Measurements from ENCODE around the gene FIP1L1.
"Not testable (repeated sequence)": the region's sequence is repeated elsewhere in the genome, so short reads cannot be mapped to it uniquely, and the experiment has no call there.

Gene FIP1L1

GRCh38 chr4:53463340-53463739 is 85.9 kb downstream of the FIP1L1 start:
- H3K9me3 ChIP-seq (ENCODE audit: low read length) = peaks cover 2% of the 10 kb centered on the region

DNA sequence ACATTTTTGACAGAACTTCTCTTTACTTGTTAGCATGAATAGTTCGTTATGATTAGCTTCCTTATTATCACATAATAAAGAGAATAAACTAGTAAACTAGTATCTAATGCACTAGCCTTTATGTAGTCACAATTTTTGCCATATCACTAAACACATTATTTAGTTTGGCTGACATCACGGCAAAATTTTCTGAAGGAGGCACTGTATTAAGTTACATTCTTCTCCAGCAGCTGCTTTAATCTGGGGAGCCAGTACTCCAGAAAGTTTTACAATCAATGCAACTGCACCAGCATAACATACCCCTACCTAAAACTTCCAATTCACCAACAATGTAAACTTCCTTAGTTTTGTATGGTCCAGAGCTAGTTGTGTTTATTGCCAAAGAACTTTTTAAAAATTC is 87.8 kb downstream of the FIP1L1 start:
- H3K27me3 ChIP-seq (ENCODE audit: insufficient read depth, low read length) = no peaks in the 10 kb centered on the region
- peaks cover 2% of the 10 kb centered on the region for H3K9me3 ChIP-seq (ENCODE audit: low read length)
- H3K4me1 ChIP-seq (ENCODE audit: insufficient read depth, low read length) = no peaks in the 10 kb centered on the region
- H3K36me3 ChIP-seq (ENCODE audit: insufficient read depth, low read length) = peaks cover 23% of the 10 kb centered on the region
- no peak overlapping the region for H3K4me3 ChIP-seq (ENCODE audit: low read length)
- no peak overlapping the region for H2AFZ ChIP-seq (ENCODE audit: low read depth, low read length)

More at GRCh38 chr4:53463340-53463739, 85.9 kb downstream of the FIP1L1 start:
- Histone ChIP-seq H3K36me3 (ENCODE audit: insufficient read depth, low read length) (peaks cover 38% of the 10 kb centered on the region), H3K4me1 (ENCODE audit: insufficient read depth, low read length) (no peaks in the 10 kb centered on the region), H3K4me3 (ENCODE audit: low read length) (no peak overlapping the region), H2AFZ (ENCODE audit: low read depth, low read length) (no peak overlapping the region), H3K27me3 (ENCODE audit: insufficient read depth, low read length) (no peaks in the 10 kb centered on the region)

DNA sequence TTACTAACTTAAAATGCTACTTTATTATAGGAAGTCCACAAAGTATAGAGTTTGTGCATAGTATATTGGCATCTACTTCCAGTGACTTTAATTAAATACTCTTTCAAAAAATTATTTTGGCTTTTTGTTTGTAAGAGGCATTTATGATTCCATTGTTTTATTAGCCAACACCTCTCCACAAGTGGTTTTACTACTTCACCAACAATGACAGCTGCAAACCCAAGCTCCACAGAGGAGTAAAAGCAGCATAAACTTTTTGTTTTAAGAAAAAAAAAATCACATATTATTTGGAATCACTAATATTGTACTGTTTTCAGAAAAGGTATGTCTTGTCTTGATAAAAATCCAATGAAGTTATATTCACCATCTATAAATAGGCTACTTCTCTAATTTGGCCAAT is 88.5 kb downstream of the FIP1L1 start:
- no peak overlapping the region for H2AFZ ChIP-seq (ENCODE audit: low read depth, low read length)
- no peaks in the 10 kb centered on the region for H3K27me3 ChIP-seq (ENCODE audit: insufficient read depth, low read length)
- peaks cover 20% of the 10 kb centered on the region for H3K36me3 ChIP-seq (ENCODE audit: insufficient read depth, low read length)
- H3K9me3 ChIP-seq (ENCODE audit: low read length) = peaks cover 2% of the 10 kb centered on the region
- no peaks in the 10 kb centered on the region for H3K4me1 ChIP-seq (ENCODE audit: insufficient read depth, low read length)
- H3K4me3 ChIP-seq (ENCODE audit: low read length) = no peak overlapping the region

DNA sequence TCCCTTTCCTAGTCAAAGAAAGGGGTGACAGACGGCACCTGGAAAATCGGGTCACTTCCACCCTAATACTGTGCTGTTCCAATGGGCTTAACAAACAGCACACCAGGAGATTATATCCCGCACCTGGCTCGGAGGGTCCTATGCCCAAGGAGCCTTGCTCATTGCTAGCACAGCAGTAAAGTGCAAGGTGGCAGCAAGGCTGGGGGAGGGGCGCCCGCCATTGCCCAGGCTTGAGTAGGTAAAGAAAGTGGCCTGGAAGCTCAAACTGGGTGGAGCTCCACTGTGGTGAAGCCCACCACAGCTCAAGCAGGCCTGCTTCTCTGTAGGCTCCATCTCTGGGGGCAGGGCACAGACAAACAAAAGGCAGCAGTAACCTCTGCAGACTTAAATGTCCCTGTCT is 89.1 kb downstream of the FIP1L1 start:
- not testable (repeated sequence) for H3K4me1 ChIP-seq (ENCODE audit: insufficient read depth, low read length); H2AFZ ChIP-seq (ENCODE audit: low read depth, low read length); H3K4me3 ChIP-seq (ENCODE audit: low read length); H3K9me3 ChIP-seq (ENCODE audit: low read length); H3K27me3 ChIP-seq (ENCODE audit: insufficient read depth, low read length)
- H3K36me3 ChIP-seq (ENCODE audit: insufficient read depth, low read length) = peaks cover 14% of the 10 kb centered on the region

DNA sequence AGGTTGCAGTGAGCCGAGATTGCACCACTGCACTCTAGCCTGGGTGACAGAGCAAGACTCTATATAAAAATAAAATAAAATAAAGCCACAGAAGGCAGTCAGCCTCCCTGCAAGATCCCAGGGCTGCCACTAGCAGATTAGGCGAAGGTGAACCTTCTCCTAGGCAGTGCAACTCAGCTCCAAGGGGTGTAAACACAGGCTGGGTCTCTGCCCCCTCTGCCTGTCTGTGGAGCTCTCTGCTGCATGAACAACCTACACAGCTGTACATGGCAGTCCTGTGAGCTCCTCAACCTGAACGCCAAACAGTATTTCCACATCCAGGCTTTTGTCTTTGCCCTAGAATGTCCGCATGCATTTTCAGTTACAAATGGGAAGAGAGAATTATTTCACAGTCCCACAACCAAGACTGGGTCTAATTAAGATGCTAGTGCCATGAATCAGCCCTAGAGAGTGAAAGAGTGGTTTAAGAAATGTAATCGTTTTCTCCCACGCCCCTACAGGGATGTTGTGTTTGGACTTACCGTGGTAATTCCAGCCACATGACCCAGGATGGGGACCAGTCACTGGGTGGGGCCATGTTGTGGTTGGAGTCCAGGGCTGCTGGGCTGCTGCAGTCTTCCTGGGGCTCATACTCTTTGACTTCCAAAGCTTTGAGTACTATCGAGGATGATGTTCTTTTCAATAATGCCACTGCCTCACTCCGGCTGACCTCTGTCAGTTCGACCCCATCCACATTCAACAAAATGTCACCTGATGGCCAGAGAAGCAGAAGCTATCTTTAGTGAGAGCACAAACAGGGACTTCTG is 99.0 kb downstream of the FIP1L1 start:
- Histone ChIP-seq H3K9me3 (ENCODE audit: low read length) (no peaks in the 10 kb centered on the region), H3K4me1 (ENCODE audit: insufficient read depth, low read length) (no peaks in the 10 kb centered on the region), H3K27me3 (ENCODE audit: insufficient read depth, low read length) (no peaks in the 10 kb centered on the region), H2AFZ (ENCODE audit: low read depth, low read length) (no peak overlapping the region), H3K36me3 (ENCODE audit: insufficient read depth, low read length) (no peaks in the 10 kb centered on the region), H3K4me3 (ENCODE audit: low read length) (no peak overlapping the region)

DNA sequence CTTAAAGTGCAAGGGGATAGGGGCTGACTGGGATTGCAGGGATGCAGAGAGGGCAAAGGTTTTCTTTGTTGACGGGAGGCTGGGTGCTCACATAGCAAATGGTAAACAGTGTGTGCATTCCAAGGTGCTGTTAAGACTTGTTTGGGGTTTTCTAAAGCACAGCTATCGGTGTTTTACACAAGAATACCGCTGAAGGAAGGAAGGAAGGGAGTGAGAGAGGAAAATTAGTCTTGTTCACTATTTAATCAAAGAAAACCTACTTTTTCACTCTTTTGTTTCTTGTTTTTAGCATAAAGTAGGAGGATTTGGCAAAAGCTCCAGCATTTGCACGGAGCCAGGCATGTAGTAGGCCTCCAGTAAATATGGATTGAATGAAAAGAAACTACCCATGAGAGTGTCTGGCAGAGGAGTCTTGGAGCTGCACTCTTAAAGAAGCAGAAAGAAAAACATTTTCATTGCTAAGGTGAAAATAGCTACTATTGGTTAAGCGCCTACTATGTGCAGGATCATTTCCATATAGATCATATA is 99.7 kb downstream of the FIP1L1 start:
- Histone ChIP-seq H3K9me3 (ENCODE audit: low read length) (no peaks in the 10 kb centered on the region), H3K36me3 (ENCODE audit: insufficient read depth, low read length) (no peaks in the 10 kb centered on the region), H3K27me3 (ENCODE audit: insufficient read depth, low read length) (no peaks in the 10 kb centered on the region), H3K4me3 (ENCODE audit: low read length) (no peak overlapping the region), H3K4me1 (ENCODE audit: insufficient read depth, low read length) (no peaks in the 10 kb centered on the region), H2AFZ (ENCODE audit: low read depth, low read length) (no peak overlapping the region)

- no peak overlapping the region for H3K4me3 ChIP-seq (ENCODE audit: low read length)
- no peaks in the 10 kb centered on the region for H3K36me3 ChIP-seq (ENCODE audit: insufficient read depth, low read length)
- no peaks in the 10 kb centered on the region for H3K4me1 ChIP-seq (ENCODE audit: insufficient read depth, low read length)
- H3K9me3 ChIP-seq (ENCODE audit: low read length) = no peaks in the 10 kb centered on the region
- no peaks in the 10 kb centered on the region for H3K27me3 ChIP-seq (ENCODE audit: insufficient read depth, low read length)
- no peak overlapping the region for H2AFZ ChIP-seq (ENCODE audit: low read depth, low read length)
These were observed 100.2 kb downstream of the FIP1L1 start for GRCh38 chr4:53477636-53478035.

DNA sequence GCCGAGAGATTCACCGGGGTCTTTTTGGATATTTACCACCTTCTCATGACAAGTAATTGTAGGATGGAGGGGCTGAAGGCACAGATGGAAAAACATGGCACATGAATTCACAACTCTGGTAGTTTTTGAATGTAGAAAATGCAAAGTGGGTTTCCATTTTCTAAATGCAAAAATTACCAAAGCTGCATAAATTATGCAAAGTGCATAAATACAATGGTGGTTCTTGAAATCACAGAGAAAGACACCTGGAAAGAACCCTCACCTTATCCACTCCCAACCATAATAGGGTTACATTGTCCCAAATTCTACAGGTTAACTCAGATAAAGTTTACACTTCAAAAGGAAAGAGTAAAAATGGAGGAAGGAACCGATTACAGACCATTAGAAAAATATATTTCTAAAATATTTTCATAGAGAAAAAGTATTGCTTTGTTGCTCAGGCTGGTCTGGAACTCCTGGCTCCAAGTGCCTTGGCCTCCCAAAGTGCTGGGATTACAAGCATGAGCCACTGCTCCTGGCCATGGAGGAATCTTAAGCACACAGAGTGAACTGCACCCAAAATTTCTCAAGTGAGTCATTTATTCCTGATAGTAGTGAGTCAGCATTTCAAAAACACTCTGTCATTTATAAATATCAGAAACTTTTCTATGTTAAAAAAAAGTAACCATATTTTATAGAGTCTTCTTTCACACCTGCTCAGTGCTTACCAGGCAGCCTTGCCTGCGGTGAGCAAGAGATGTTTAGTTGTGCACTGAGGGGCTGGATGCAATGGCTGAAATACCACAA is 101.4 kb downstream of the FIP1L1 start:
- Histone ChIP-seq H3K27me3 (ENCODE audit: insufficient read depth, low read length) (no peaks in the 10 kb centered on the region), H3K36me3 (ENCODE audit: insufficient read depth, low read length) (no peaks in the 10 kb centered on the region), H3K4me1 (ENCODE audit: insufficient read depth, low read length) (no peaks in the 10 kb centered on the region), H3K4me3 (ENCODE audit: low read length) (no peak overlapping the region), H3K9me3 (ENCODE audit: low read length) (no peaks in the 10 kb centered on the region), H2AFZ (ENCODE audit: low read depth, low read length) (no peak overlapping the region)

GRCh38 chr4:53479736-53480525 is 102.5 kb downstream of the FIP1L1 start:
- no peak overlapping the region for H3K4me3 ChIP-seq (ENCODE audit: low read length)
- no peaks in the 10 kb centered on the region for H3K4me1 ChIP-seq (ENCODE audit: insufficient read depth, low read length)
- H3K36me3 ChIP-seq (ENCODE audit: insufficient read depth, low read length) = no peaks in the 10 kb centered on the region
- no peak overlapping the region for H2AFZ ChIP-seq (ENCODE audit: low read depth, low read length)
- H3K27me3 ChIP-seq (ENCODE audit: insufficient read depth, low read length) = peaks cover 4% of the 10 kb centered on the region
- no peaks in the 10 kb centered on the region for H3K9me3 ChIP-seq (ENCODE audit: low read length)

DNA sequence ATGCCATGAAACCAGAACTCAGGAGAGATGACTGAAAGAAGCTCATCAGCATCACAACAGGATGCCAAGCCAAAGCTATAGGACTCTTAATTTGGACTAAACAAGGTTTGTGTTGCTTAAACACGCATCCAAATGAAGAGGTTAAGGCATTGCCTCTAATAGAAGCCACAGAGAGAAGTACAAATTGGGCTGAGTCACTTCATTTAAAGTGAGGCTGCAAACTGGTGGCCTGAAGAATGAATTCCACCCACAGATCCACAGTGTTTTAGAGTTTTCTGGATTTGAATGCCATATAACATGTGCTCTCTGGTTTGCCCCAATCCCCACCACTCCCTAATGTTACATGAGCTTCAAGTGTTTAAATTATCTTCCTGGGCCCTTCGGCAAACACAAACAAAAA is 103.5 kb downstream of the FIP1L1 start:
- Histone ChIP-seq H3K4me1 (ENCODE audit: insufficient read depth, low read length) (no peaks in the 10 kb centered on the region), H3K36me3 (ENCODE audit: insufficient read depth, low read length) (no peaks in the 10 kb centered on the region), H3K4me3 (ENCODE audit: low read length) (no peak overlapping the region), H3K27me3 (ENCODE audit: insufficient read depth, low read length) (peaks cover 4% of the 10 kb centered on the region), H2AFZ (ENCODE audit: low read depth, low read length) (no peak overlapping the region), H3K9me3 (ENCODE audit: low read length) (no peaks in the 10 kb centered on the region)

GRCh38 chr4:53481586-53481985 is 104.1 kb downstream of the FIP1L1 start:
- Histone ChIP-seq H3K27me3 (ENCODE audit: insufficient read depth, low read length) (peaks cover 4% of the 10 kb centered on the region), H3K4me1 (ENCODE audit: insufficient read depth, low read length) (no peaks in the 10 kb centered on the region), H3K9me3 (ENCODE audit: low read length) (no peaks in the 10 kb centered on the region), H2AFZ (ENCODE audit: low read depth, low read length) (no peak overlapping the region), H3K4me3 (ENCODE audit: low read length) (no peak overlapping the region), H3K36me3 (ENCODE audit: insufficient read depth, low read length) (no peaks in the 10 kb centered on the region)

DNA sequence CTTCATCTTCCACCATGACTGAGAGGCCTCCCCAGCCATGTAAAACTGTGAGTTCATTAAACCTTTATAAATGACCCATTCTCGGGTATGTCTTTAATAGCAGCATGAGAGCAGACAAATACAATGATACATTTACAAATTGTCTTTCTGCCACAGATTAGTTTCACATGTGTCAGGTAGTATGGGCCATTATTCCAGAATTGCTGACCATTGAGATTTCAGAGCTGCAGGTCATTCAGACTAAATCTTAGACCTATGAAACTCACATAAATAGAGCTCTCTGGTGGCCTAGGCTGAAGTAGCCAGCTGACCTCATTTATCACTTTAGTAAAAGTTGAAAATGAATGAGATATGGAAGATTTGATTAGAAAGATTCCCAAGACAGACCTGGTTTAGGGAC is 105.8 kb downstream of the FIP1L1 start:
- H2AFZ ChIP-seq (ENCODE audit: low read depth, low read length) = no peak overlapping the region
- H3K4me3 ChIP-seq (ENCODE audit: low read length) = no peak overlapping the region
- H3K4me1 ChIP-seq (ENCODE audit: insufficient read depth, low read length) = no peaks in the 10 kb centered on the region
- H3K27me3 ChIP-seq (ENCODE audit: insufficient read depth, low read length) = peaks cover 4% of the 10 kb centered on the region
- no peaks in the 10 kb centered on the region for H3K9me3 ChIP-seq (ENCODE audit: low read length)
- H3K36me3 ChIP-seq (ENCODE audit: insufficient read depth, low read length) = no peaks in the 10 kb centered on the region
